GM23338 (cell line): ENCODE measurements around the gene CIROP. TPM values are rescaled to one million over a fixed set of nuclear protein-coding genes. Genes with fewer than 3 reads are reported as not detected.

Experiments
- ATAC-seq: fragments of 200-7000 bp; cut with Tn5 transposase; 3 replicates; pipeline ENCODE4 v1.9.1; 2020
- DNase-seq: peaks from one replicate; pipeline ENCODE4 v3.0.0-alpha.2; 2015; ENCODE audit warnings: low spot score
- H2AFZ ChIP-seq: fragments of 200-600 bp; sonication (generic); 2 replicates; pipeline ENCODE4 v1.8.0; 2016; ENCODE audit warnings: antibody characterized with exemption, mild to moderate bottlenecking, moderate library complexity
- H3F3A ChIP-seq: fragments of 200-600 bp; sonication (generic); replicated peaks from 2 replicates; pipeline ENCODE4 v1.8.0; 2017; ENCODE audit warnings: antibody characterized with exemption, mixed run types, low read depth
- H3K27ac ChIP-seq: fragments of 200-600 bp; sonication (generic); 2 replicates; pipeline ENCODE4 v1.6.1; 2016; ENCODE audit warnings: low read depth
- H3K27me3 ChIP-seq: fragments of 200-600 bp; sonication (generic); 2 replicates; pipeline ENCODE4 v1.8.0; 2016; ENCODE audit warnings: mild to moderate bottlenecking, mixed run types, moderate library complexity; ENCODE audit not compliant: insufficient read depth
- H3K36me3 ChIP-seq: fragments of 200-600 bp; sonication (generic); 2 replicates; pipeline ENCODE4 v1.8.0; 2016; ENCODE audit warnings: mild to moderate bottlenecking; ENCODE audit not compliant: insufficient read depth
- H3K4me1 ChIP-seq: fragments of 200-600 bp; sonication (generic); 2 replicates; pipeline ENCODE4 v1.8.0; 2016; ENCODE audit warnings: mild to moderate bottlenecking, moderate library complexity; ENCODE audit not compliant: insufficient read depth
- H3K4me2 ChIP-seq: fragments of 200-600 bp; sonication (generic); 2 replicates; pipeline ENCODE4 v1.7.1; 2017; ENCODE audit warnings: mixed run types
- H3K4me3 ChIP-seq: fragments of 200-600 bp; sonication (generic); 2 replicates; pipeline ENCODE4 v1.6.1; 2016; ENCODE audit warnings: mixed run types
- H3K79me2 ChIP-seq: fragments of 200-600 bp; sonication (generic); replicated peaks from 2 replicates; pipeline ENCODE4 v1.8.0; 2017; ENCODE audit warnings: mild to moderate bottlenecking; ENCODE audit not compliant: insufficient read depth
- H3K9me2 ChIP-seq: fragments of 200-600 bp; sonication (generic); 2 replicates; pipeline ENCODE4 v1.8.0; 2017; ENCODE audit not compliant: insufficient read depth
- H4K20me1 ChIP-seq: fragments of 200-600 bp; sonication (generic); replicated peaks from 2 replicates; pipeline ENCODE4 v1.8.0; 2017; ENCODE audit warnings: mild to moderate bottlenecking; ENCODE audit not compliant: insufficient read depth
- H3K27ac Mint-ChIP-seq: 2 replicates; pipeline ENCODE4 v1.8.0; 2020; ENCODE audit warnings: inconsistent platforms, mild to moderate bottlenecking, moderate library complexity, mixed read lengths
- H3K27me3 Mint-ChIP-seq: 3 replicates; pipeline ENCODE4 v1.8.0; 2022; ENCODE audit warnings: low read depth, mild to moderate bottlenecking, moderate library complexity, mixed read lengths, inconsistent platforms; ENCODE audit not compliant: insufficient read depth, poor library complexity
- H3K36me3 Mint-ChIP-seq: 3 replicates; pipeline ENCODE4 v1.8.0; 2021; ENCODE audit warnings: low read depth, mild to moderate bottlenecking, inconsistent platforms, moderate library complexity, mixed read lengths
- H3K4me1 Mint-ChIP-seq: 3 replicates; pipeline ENCODE4 v1.8.0; 2020; ENCODE audit warnings: mild to moderate bottlenecking, inconsistent platforms, mixed read lengths
- H3K4me3 Mint-ChIP-seq: 3 replicates; pipeline ENCODE4 v1.8.0; 2021; ENCODE audit warnings: moderate library complexity, mild to moderate bottlenecking, inconsistent platforms, mixed read lengths
- H3K9me3 Mint-ChIP-seq: 3 replicates; pipeline ENCODE4 v1.8.0; 2020; ENCODE audit warnings: moderate library complexity, mild to moderate bottlenecking, inconsistent platforms, mixed read lengths
- CTCF ChIP-seq, 2 experiments: fragments of 200-600 bp in 1 of 2; sonication (generic) in 1 of 2; conservative IDR thresholded peaks; 2 replicates each; pipeline versions ENCODE4 v1.5.1 to v1.6.1; 2016 to 2017; ENCODE audit warnings: antibody characterized with exemption in 2 of 2, low read depth in 2 of 2, mild to moderate bottlenecking in 2 of 2, moderate library complexity in 1 of 2
- EZH2 ChIP-seq: fragments of 200-600 bp; sonication (generic); IDR thresholded peaks from one replicate; pipeline ENCODE4 v1.8.0; 2017; ENCODE audit warnings: antibody characterized with exemption, mild to moderate bottlenecking, low read depth; ENCODE audit not compliant: unreplicated experiment
- EZH2phosphoT487 ChIP-seq: fragments of 200-600 bp; sonication (generic); IDR thresholded peaks from one replicate; pipeline ENCODE4 v1.8.1; 2018; ENCODE audit warnings: antibody characterized with exemption; ENCODE audit not compliant: unreplicated experiment
- JUNB ChIP-seq: IDR thresholded peaks from one replicate; pipeline ENCODE4 v1.6.1; 2016; ENCODE audit warnings: antibody characterized with exemption; ENCODE audit not compliant: unreplicated experiment
- NANOG ChIP-seq: IDR thresholded peaks from 2 replicates; pipeline ENCODE4 v1.6.1; 2016; ENCODE audit warnings: antibody characterized with exemption, borderline replicate concordance
- STAT1 ChIP-seq: IDR thresholded peaks from one replicate; pipeline ENCODE4 v1.6.1; 2016; ENCODE audit warnings: antibody characterized with exemption; ENCODE audit not compliant: unreplicated experiment
- ZNF114 ChIP-seq: fragments of 250-450 bp; sonication (Bioruptor Pico); IDR thresholded peaks from 2 replicates; pipeline ENCODE4 v1.5.0; 2020; ENCODE audit warnings: mild to moderate bottlenecking, moderate library complexity
- ZNF331 ChIP-seq: fragments of 250-450 bp; sonication (Bioruptor Pico); IDR thresholded peaks from 2 replicates; pipeline ENCODE4 v1.5.0; 2020; ENCODE audit warnings: low read depth, mild to moderate bottlenecking, moderate library complexity
- polyA plus RNA-seq: library from polyadenylated mRNA; unstranded; fragments of >200 nt; fragmentation: Nextera tagmentation; extraction: Ambion mirVana; gene quantifications from 2 replicates; pipeline ENCODE4 v1.2.1, GENCODE V29; 2016
- total RNA-seq: library from RNA; depleted of rRNA; stranded (reverse); fragments of >200 nt; shearing (Covaris generic); gene quantifications from 2 replicates; pipeline ENCODE4 v1.2.3, GENCODE V29; 2014
- TF ChIP-seq, protein P1 (sequence below): fragments of 250-450 bp; sonication (Bioruptor Pico); IDR thresholded peaks from 2 replicates; pipeline ENCODE4 v1.5.0; 2020; ENCODE audit warnings: mild to moderate bottlenecking, moderate library complexity
- TF ChIP-seq, protein P2 (sequence below): IDR thresholded peaks from 2 replicates; pipeline ENCODE4 v1.6.1; 2016; ENCODE audit warnings: antibody characterized with exemption
- TF ChIP-seq, protein P3 (sequence below): IDR thresholded peaks from one replicate; pipeline ENCODE4 v1.6.1; 2018; ENCODE audit warnings: antibody characterized with exemption; ENCODE audit not compliant: unreplicated experiment

The CIROP gene
- total and polyA plus RNA-seq, 2 experiments from 2014 or later = not detected

GRCh38 chr14:23127861-23128260 lies 23.1 kb upstream of the CIROP start:
- H3K4me2 ChIP-seq = no peak overlapping the region
- H3K4me3 ChIP-seq = no peak overlapping the region
- Mint-ChIP-seq H3K9me3 (no peaks in the 10 kb centered on the region; the same call in 2 of the 3 replicates), H3K27ac (no peak overlapping the region), H3K4me1 (peaks cover 28% of the 10 kb centered on the region), H3K36me3 (peaks cover 48% of the 10 kb centered on the region), H3K27me3 (peaks cover 5% of the 10 kb centered on the region), H3K4me3 (no peak overlapping the region)
- peaks cover 9% of the 10 kb centered on the region for H3K36me3 ChIP-seq
- H3K27ac ChIP-seq = no peak overlapping the region
- H3K27me3 ChIP-seq = no peaks in the 10 kb centered on the region
- peaks cover 22% of the 10 kb centered on the region for H3K4me1 ChIP-seq
- no peak for ATAC-seq
- no peaks in the 10 kb centered on the region for H3K79me2 ChIP-seq
- H4K20me1 ChIP-seq = no peaks in the 10 kb centered on the region
- H3K9me2 ChIP-seq = no peaks in the 10 kb centered on the region
- no peak overlapping the region for H2AFZ ChIP-seq
- no peak for DNase-seq
- TF ChIP-seq, protein P1, sequence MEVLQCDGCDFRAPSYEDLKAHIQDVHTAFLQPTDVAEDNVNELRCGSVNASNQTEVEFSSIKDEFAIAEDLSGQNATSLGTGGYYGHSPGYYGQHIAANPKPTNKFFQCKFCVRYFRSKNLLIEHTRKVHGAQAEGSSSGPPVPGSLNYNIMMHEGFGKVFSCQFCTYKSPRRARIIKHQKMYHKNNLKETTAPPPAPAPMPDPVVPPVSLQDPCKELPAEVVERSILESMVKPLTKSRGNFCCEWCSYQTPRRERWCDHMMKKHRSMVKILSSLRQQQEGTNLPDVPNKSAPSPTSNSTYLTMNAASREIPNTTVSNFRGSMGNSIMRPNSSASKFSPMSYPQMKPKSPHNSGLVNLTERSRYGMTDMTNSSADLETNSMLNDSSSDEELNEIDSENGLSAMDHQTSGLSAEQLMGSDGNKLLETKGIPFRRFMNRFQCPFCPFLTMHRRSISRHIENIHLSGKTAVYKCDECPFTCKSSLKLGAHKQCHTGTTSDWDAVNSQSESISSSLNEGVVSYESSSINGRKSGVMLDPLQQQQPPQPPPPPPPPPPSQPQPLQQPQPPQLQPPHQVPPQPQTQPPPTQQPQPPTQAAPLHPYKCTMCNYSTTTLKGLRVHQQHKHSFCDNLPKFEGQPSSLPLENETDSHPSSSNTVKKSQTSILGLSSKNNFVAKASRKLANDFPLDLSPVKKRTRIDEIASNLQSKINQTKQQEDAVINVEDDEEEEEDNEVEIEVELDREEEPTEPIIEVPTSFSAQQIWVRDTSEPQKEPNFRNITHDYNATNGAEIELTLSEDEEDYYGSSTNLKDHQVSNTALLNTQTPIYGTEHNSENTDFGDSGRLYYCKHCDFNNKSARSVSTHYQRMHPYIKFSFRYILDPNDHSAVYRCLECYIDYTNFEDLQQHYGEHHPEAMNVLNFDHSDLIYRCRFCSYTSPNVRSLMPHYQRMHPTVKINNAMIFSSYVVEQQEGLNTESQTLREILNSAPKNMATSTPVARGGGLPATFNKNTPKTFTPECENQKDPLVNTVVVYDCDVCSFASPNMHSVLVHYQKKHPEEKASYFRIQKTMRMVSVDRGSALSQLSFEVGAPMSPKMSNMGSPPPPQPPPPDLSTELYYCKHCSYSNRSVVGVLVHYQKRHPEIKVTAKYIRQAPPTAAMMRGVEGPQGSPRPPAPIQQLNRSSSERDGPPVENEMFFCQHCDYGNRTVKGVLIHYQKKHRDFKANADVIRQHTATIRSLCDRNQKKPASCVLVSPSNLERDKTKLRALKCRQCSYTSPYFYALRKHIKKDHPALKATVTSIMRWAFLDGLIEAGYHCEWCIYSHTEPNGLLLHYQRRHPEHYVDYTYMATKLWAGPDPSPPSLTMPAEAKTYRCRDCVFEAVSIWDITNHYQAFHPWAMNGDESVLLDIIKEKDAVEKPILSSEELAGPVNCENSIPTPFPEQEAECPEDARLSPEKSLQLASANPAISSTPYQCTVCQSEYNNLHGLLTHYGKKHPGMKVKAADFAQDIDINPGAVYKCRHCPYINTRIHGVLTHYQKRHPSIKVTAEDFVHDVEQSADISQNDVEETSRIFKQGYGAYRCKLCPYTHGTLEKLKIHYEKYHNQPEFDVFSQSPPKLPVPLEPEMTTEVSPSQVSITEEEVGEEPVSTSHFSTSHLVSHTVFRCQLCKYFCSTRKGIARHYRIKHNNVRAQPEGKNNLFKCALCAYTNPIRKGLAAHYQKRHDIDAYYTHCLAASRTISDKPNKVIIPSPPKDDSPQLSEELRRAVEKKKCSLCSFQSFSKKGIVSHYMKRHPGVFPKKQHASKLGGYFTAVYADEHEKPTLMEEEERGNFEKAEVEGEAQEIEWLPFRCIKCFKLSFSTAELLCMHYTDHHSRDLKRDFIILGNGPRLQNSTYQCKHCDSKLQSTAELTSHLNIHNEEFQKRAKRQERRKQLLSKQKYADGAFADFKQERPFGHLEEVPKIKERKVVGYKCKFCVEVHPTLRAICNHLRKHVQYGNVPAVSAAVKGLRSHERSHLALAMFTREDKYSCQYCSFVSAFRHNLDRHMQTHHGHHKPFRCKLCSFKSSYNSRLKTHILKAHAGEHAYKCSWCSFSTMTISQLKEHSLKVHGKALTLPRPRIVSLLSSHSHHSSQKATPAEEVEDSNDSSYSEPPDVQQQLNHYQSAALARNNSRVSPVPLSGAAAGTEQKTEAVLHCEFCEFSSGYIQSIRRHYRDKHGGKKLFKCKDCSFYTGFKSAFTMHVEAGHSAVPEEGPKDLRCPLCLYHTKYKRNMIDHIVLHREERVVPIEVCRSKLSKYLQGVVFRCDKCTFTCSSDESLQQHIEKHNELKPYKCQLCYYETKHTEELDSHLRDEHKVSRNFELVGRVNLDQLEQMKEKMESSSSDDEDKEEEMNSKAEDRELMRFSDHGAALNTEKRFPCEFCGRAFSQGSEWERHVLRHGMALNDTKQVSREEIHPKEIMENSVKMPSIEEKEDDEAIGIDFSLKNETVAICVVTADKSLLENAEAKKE (CRISPR knock-in tag) = no peak
- TF ChIP-seq ZNF331 (CRISPR knock-in tag) (no peak), NANOG (no peak), JUNB (no peak), EZH2 (no peak), STAT1 (no peak), CTCF (conservative IDR thresholded peaks at IDR 0.05; ENCODE audit: low read depth in 2 of 2) (no peak), ZNF114 (CRISPR knock-in tag) (no peak), EZH2phosphoT487 (no peak)
- TF ChIP-seq, protein P2, sequence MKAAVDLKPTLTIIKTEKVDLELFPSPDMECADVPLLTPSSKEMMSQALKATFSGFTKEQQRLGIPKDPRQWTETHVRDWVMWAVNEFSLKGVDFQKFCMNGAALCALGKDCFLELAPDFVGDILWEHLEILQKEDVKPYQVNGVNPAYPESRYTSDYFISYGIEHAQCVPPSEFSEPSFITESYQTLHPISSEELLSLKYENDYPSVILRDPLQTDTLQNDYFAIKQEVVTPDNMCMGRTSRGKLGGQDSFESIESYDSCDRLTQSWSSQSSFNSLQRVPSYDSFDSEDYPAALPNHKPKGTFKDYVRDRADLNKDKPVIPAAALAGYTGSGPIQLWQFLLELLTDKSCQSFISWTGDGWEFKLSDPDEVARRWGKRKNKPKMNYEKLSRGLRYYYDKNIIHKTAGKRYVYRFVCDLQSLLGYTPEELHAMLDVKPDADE = no peak
- TF ChIP-seq, protein P3, sequence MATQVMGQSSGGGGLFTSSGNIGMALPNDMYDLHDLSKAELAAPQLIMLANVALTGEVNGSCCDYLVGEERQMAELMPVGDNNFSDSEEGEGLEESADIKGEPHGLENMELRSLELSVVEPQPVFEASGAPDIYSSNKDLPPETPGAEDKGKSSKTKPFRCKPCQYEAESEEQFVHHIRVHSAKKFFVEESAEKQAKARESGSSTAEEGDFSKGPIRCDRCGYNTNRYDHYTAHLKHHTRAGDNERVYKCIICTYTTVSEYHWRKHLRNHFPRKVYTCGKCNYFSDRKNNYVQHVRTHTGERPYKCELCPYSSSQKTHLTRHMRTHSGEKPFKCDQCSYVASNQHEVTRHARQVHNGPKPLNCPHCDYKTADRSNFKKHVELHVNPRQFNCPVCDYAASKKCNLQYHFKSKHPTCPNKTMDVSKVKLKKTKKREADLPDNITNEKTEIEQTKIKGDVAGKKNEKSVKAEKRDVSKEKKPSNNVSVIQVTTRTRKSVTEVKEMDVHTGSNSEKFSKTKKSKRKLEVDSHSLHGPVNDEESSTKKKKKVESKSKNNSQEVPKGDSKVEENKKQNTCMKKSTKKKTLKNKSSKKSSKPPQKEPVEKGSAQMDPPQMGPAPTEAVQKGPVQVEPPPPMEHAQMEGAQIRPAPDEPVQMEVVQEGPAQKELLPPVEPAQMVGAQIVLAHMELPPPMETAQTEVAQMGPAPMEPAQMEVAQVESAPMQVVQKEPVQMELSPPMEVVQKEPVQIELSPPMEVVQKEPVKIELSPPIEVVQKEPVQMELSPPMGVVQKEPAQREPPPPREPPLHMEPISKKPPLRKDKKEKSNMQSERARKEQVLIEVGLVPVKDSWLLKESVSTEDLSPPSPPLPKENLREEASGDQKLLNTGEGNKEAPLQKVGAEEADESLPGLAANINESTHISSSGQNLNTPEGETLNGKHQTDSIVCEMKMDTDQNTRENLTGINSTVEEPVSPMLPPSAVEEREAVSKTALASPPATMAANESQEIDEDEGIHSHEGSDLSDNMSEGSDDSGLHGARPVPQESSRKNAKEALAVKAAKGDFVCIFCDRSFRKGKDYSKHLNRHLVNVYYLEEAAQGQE = no peak
- no peaks in the 10 kb centered on the region for H3F3A ChIP-seq
